EL (cell line): Measurements from ENCODE around the gene ANTXR1.
A peak's percentile ranks its signal among the peaks of the same experiment; 100 is the strongest.

Experiments
- DNase-seq: peaks from one replicate; pipeline ENCODE4 v3.0.0-alpha.2; 2016

The ANTXR1 gene

DNA sequence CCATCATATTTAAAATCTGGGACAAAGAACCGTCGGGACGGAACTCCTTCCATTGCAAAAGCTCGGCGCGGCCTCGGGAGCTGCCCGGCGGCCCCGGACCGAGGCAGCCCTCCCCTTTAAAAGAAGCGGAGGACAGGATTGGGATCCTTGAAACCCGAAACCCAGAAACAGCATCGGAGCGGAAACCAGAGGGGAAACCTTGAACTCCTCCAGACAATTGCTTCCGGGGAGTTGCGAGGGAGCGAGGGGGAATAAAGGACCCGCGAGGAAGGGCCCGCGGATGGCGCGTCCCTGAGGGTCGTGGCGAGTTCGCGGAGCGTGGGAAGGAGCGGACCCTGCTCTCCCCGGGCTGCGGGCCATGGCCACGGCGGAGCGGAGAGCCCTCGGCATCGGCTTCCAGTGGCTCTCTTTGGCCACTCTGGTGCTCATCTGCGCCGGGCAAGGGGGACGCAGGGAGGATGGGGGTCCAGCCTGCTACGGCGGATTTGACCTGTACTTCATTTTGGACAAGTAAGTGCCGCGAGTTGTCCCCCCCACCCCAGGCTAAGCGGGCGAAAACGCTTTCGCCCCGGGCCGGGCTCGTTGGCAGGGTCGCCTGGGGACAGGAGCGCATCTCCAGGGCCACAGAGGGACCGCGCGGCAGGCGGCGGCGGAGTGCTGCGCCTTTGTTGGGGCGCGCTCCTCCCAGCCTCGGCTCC, at the start of gene ANTXR1:
ANTXR1 (plus strand) TSS at position 38 of the 698 bp plus-strand sequence; CDS start at position 359, 321 bp downstream.
- DNase-seq, result peak; percentile 78

DNA sequence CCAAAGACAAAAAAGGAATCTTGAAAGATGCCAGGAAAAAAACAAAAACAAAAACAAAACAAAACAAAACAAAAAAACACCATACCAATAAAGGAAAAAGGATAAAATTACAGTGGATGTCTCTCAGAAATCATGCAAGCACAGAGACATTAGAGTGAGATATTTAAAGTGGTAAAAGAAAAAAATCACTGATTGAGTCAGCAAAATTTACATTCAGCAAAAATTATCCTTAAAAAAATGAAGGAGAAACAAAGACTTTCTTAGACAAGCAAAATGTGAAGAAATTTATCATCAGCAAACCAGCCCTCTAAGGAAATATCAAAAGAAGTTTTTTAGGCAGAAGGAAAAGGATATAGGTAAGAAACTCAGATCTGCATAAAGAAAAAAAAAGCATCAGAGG, 48.7 kb upstream of the ANTXR1 start:
- no peak for DNase-seq

DNA sequence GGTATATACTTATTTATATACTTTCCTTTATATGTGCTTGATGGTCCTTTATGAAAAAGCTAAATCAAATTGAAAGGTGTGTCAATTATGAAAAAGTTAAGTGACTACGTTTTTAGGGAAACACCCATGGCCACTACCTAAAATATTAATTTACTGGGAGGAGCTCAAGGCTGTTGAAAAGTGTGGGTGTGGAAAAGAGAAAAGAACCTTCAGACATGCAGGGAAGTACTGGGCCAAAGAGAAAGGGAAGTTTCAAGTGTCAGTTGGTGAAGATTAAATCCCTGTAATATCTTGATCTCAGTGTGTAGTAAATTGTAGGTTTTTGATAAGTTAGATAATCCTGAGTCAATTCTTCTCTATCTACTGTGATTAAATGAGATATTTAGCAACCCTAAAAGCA, 44.8 kb upstream of the ANTXR1 start:
- no peak for DNase-seq

DNA sequence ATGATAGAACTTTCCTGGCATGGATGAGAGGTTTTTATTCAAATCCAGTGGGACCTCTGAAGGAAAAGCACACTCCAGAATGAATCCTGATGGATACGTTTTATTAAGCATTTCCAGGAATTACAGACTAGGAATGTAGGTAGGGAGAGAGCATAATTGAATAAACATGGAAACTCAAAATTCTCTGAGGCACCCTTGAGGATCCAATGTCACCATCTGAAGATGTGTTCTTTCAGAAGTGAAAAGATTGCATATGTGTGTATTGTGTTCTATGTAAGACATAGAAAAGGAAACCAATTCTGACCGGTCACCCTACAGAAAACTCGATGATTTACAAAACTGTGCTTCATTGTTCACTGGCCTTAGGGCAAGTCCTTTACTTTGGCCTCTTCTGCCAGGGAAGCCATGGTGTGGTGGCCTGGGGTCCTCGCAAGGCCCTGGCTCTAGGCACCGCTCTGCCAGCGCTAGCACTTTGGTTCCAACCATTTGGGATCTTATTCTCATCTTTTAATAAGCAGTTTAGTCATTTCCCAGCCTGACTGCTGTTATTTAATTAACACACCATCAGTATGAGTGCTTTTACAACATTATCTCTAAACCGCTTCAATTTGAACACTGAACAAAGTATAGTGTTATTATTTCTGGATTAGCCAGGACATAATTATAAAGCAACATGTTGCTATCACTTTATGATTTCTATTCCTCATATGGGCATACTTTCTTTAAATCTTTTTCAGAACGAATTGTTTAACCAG, 43.1 kb upstream of the ANTXR1 start:
- DNase-seq, result no peak

DNA sequence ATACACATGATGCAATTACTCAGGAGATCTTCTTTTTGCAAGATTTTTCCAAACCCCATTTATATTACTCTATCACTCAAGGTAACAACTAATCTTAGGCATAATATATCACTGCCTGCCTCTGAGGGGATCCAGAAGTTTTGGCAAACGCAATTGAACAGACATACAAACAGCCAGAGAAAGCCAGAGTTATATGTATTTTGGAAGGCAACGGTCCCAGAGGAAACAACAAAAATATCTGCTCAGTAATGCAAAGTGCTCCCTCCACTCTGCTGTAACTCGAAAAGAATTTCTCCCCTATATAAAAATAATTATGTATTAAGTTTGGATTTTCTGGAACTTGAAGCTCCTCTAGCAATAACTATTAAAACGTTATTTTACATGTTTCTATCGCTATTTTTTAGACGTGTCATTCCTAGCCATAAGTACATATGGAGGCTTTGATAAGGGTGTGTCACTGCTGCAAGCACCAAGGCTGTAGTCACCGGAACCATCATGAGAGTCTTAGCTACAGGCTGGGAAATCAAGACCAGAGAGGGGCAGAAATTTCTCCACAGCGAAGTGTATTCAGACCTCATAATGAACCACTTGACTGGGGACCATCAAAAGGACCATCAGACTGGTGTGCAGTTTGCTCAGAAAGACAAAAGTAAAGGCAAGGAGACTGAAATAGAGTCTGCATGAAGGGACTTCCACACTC, 42.3 kb upstream of the ANTXR1 start:
- DNase-seq, result peak; percentile 8

DNA sequence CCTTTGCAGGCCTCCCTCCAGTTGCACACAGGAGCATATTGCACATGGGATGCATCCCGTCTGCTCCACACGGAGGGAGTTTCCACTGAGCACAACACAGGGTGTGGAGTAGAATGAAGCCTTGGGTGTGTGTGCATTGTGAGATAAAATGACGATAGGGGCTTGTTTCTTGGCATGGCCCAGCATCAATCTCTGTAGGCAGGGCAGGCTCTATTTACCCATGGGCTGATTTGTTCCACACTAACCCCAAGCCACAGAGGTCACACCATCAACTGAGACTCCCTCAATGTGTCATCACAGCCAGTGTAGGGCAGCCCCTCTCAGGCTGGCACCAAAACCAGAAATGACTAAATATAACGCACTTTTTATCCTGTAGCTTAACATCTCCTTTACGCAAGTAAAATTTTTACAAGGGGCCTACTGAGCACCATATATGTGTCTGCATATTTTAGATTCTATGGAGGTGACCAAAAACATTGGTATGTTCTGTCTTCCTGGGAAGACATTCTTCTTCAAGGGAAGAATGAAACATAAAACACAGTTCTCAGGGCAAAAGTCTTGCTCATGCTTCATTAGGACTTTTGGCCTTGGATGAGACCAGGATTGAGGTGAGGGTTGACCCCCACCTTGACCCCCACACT, 41.3 kb upstream of the ANTXR1 start:
- DNase-seq, result peak; percentile 100

DNA sequence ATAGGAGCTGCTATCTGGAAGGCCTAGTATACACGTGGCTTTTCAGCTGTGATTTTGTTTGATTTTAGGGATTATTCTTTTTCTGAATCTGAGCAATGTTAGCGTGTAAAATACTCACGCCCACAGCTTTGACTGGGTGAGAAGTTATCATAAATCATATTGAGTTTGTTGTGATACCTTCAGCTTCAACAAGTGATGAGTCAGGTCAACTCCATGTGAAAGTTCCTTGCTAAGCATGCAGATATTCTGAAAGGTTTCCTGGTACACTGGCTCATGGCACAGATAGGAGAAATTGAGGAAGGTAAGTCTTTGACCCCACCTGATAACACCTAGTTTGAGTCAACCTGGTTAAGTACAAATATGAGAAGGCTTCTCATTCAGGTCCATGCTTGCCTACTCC, 38.7 kb upstream of the ANTXR1 start, which contains the start of gene GKN1:
GKN1 (plus strand) TSS at position 386 of the 400 bp plus-strand sequence. CDS start 42 bp downstream, outside the sequence.
- DNase-seq, result peak; percentile 25

DNA sequence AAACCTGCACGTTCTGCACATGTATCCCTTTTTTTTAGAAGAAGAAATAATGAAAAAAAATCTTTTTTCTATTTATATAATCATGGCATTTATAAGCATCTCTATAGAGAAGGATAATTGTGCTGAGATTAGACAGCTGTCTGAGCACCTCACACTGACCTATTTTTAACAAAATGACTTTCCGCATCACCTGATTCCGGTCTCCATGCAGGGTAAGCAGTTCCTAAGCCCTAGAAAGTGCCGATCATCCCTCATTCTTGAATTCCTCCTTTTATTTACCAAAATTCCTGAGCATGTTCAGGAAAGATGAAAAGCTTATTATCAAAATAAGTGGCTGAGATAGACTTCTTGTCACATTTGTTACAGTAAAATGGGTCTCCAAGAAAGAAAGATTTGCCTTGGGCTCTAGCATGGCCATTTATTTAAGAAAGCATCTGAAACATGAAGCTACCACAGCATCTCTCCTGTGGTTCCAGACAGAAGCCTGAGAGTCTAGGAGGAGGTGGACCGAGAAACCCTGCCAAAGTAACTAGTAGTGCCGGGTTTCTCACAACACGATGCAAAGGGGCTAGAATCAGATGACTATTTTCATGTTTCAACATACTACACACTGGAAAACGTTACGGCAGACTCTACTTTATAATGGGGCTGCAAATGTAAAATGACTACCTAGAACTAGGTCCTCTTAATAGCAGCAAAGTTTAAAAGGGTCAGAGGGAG, 37.9 kb upstream of the ANTXR1 start:
- DNase-seq, result no peak

DNA sequence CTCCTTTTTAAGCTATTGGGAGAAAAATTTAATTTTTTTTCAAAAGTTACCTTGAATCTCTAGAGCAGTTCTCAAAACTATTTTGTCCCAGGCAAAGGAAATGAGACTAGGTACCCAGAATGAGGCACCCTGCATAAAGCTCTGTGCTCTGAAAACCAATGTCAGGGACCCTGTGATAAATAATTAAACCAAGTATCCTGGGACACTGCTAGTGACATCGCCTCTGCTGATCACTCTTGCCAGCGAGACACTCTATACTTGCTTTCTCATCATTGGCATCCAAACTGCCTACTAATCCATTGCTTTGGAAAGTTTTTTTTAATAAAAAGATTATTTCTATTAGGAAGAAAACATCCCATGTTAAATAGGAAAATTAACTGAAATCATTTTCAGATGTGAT, 37.1 kb upstream of the ANTXR1 start:
- DNase-seq, result no peak

DNA sequence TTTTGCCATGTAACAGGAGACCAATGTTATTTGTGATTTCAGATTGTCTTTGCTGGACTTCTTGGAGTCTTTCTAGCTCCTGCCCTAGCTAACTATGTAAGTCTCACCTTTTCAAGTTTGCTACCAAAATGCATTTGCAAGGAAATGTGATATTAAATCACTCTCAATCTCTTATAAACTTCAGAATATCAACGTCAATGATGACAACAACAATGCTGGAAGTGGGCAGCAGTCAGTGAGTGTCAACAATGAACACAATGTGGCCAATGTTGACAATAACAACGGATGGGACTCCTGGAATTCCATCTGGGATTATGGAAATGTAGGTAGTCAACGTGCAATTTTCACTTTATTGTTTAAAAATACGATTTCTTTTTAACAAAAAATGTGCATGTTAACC, 35.5 kb upstream of the ANTXR1 start:
- DNase-seq, result no peak

DNA sequence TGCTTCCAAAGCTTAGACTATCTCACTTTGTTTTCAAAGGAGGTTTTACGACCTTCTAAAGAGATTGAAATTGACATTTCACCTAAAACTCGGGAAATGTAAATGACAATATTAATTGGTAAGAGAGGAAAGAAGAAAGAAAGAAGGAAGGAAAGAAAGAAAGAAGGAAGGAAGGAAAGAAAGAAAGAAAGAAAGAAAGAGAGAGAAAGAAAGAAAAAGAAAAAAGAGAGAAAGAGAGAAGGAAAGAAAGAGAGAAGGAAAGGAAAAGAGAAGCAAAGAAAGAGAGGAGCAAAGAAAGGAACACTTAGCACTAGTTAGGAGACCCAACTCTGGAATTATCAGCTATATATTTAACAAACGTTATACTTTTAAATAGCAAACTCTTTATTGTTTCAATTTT, 34.9 kb upstream of the ANTXR1 start:
- DNase-seq, result no peak

DNA sequence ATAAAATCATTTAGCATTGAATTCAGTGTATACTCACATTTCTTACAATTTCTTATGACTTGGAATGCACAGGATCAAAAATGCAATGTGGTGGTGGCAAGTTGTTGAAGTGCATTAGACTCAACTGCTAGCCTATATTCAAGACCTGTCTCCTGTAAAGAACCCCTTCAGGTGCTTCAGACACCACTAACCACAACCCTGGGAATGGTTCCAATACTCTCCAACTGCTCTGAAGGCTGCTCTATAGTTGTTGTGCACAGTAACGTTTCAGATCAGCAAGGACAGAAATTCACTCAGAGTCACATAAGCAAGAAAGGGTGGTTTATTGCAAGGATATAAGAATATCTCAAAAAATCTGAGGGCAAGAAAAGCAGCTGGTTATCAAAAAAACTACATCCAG, 32.0 kb upstream of the ANTXR1 start:
- no peak for DNase-seq

DNA sequence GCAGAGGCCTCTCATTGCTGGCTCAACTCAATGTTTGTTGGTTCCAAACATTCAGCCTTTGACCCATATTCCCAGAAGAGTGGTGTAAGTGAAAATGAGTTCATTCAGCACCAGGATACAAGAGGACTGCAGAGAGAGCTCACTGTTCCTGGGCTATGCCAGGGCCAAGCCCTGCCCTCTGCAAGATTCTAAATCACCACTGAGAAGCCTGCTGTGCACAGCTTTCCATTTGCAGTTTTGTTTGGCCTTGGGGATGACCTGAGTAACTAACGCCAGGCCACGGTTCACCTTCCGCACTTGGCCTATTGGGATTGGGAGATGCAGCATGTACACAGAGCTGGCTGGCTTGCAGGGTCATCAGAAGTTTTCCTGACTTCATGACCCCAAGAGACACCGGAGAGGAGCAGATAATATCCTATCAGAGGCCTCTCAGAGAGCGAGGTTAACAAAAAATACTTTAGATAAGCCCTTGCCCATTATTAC, 25.9 kb upstream of the ANTXR1 start:
- no peak for DNase-seq

DNA sequence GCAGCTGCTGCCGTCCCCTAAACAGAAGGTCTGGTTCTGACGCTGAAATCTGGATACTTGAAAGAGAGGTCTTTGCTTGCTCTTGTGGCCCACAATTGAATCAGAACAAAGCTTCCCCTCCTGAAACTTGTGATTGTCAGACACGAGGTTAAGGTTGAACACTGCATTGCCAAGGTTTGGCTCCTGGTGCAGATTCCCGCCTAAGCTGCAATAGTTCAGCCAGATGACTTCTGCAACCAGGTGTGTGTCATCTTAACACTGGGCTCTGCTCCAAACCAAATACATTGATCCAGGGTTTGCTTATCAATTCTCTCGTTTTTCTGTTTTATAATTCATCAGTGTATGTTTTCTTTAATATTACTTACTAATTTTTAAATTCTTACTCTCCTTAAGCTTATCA, 23.9 kb upstream of the ANTXR1 start:
- no peak for DNase-seq

DNA sequence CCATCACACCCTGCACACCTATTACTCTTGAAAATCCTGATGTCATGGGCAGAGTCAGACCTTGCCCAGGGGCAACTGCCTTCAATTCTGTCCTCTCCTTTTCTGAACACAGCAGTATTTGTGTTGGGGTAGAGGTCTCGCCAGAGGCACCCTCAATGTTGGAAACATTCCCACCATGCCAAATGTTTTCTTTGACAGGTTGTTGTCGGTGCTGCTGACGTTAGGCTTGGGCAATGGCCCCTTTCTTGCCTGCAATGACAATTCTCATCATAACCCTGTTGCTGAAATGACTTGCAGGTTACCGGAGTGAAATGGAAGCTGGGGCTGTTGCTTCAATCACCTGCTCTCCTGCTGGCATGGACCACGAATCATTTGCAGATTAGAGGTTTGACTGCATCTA, 20.6 kb upstream of the ANTXR1 start:
- DNase-seq, result no peak

DNA sequence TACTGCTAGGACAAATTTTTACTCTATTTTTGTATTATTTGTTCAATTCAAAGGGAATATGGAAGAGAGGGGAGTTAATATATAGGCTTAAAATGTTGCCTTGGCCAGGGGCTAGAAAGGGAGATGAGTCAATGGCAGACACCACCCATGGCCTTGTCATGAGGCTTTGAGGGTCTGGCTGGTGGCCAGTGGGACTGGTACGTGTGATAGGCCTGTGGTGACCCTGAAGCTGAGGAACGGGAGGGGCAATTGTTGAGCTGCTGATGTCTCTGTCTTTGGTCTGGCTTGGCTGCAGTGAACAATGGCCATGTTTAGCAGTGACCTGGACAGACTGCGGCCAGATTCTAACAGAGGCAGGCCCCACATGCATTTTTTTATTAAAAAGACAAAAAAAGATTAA, 20.0 kb upstream of the ANTXR1 start:
- no peak for DNase-seq

DNA sequence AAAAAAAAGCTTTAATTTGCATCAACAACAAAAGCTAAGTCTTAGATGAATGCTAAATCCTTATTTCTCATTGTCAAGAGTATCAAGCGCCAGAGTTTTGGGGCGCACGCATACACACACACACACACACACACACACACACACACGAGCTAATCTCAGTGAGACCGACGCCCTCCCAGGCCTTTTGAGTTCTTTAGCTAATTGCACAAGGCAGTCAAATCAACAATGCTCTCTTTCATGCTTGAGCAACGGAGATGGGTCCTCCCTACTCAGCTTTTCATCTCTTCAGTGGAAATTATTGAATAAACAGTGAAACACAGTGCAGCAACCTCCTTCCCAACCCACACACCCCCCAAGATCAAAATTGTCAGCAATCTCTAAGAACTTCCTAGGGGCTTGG, 19.3 kb upstream of the ANTXR1 start:
- no peak for DNase-seq

DNA sequence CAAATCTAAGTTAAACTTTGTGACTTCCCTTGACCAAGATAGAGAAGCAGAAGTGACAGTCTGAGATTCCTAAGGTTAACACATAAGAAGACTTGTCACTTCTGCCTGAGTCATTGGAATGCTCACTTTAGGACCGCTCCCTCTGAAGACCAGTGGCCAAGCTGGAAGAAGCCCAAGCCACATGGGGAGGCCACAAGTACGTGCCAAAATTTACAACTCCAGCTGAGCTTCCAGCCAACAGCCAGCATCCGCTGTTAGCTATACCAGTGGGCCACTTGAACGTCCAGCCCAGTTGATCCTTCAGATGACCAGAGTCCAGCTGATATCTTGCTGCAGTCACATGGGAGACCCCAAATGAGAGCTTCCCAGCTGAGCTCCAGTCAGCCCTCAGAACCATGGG, 18.1 kb upstream of the ANTXR1 start:
- DNase-seq, result peak; percentile 91

DNA sequence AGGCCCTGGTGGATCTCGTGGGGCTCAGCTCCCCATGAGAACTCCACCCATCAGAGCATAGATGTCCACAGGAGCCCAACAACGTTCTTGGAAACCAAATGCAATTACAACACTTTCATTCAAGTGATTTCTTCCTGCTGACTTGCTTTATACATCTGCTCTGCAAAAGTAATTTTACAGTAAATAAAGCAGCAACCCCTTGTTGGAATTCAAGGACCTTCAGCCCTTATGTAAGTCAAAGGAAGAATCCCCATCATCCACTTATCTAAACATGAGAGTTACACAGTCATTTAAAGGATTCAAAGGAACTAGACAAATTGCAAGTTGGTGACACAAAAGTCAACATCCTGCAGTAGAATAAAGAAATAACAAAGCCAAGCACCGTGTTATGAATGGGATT, 17.1 kb upstream of the ANTXR1 start:
- DNase-seq, result no peak

DNA sequence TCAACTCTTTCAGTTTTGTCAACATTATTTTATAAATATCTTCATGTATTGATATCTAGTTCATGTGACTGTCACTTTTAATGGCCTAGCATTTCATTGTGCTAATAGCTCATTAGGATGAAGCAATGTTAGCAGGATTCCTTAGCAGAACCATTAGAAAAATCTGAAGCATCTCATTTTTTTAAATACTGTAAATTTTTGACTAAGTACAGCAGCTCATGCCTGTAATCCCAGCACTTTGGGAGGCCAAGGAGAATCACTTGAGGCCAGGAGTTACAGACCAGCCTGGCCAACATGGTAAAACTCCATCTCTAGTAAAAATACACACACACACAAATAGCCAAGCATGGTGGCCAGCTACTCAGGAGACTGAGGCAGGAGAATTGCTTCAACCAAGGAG, 15.6 kb upstream of the ANTXR1 start:
- DNase-seq, result no peak

DNA sequence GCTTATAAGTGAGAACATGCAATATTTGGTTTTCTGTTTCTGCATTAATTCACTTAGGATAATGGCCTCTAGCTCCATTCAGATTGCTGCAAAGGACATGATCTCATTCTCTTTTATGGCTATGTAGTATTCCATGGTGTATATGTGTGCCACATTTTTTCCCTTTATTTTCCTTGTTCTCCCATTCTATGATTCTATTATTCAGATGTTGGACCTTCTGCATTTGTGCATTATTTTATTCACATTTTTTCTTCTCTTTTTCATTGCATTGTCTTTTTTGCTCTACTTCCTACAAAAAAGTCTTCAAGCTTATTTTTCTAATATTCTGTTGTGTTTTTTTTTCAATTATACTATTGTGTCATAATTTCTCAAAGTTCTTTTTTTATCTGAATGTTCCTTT, 11.1 kb upstream of the ANTXR1 start:
- no peak for DNase-seq

DNA sequence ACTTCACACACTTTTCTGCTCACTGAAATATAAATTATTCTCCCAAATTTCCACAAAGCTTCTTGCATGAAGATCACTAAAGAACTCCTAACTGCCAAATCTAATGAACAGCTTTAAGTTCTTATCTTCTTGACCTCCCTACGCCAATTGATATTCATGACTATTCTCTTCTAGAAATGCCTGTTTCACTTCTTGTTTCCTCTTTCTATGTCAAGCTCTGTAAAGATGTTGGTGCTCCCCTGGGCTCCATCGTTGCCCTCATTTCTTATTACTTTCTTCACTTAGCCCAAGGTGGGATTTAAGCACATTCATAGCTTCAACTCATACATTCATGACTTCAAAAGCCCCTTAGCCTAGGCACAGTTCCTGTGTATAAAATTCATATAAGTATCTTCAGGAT, 9.2 kb upstream of the ANTXR1 start:
- DNase-seq, result no peak

DNA sequence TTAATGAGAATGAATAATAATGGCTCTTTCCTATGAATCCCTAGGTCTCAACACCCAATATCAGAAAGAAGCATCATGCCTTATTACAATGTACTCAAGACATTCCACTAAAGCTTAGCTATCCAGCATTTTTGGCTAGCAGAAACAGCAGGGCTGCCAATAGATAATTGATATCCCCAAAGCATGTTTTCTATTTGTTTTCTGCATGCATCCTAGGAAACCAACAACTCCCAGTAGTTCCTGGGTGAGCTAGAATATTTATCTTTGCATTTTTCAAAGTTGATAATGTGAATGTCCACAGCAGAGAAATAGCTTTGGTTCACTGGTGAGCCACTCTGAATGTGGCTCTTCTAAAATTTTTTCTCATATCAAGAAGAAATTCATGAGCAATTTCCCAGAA, 5.8 kb upstream of the ANTXR1 start:
- DNase-seq, result no peak
